Smooth muscle cell (in vitro differentiated cells): Measurements from ENCODE around the gene GTPBP1. TPM values are rescaled to one million over a fixed set of nuclear protein-coding genes. Genes with fewer than 3 reads are reported as not detected.
A peak's percentile ranks its signal among the peaks of the same experiment; 100 is the strongest.

Experiments used
- DNase-seq: peaks from one replicate; lab custom pipeline; 2025; ENCODE audit not compliant: unreplicated experiment; lab: John Stamatoyannopoulos, UW
- H2AFZ ChIP-seq: fragments of 200-600 bp; sonication (generic); 2 replicates; pipeline ENCODE4 v1.6.0; 2016; ENCODE audit warnings: antibody characterized with exemption, low read depth, mild to moderate bottlenecking
- H3F3A ChIP-seq: fragments of 200-600 bp; sonication (generic); 2 replicates; pipeline ENCODE4 v1.6.0; 2017; ENCODE audit warnings: antibody characterized with exemption, low read depth
- H3K27ac ChIP-seq: fragments of 200-600 bp; sonication (generic); 2 replicates; pipeline ENCODE4 v1.5.1; 2016; ENCODE audit warnings: low read depth, mild to moderate bottlenecking
- H3K27me3 ChIP-seq: fragments of 200-600 bp; sonication (generic); 2 replicates; pipeline ENCODE4 v1.6.1; 2016; ENCODE audit warnings: low read depth, mild to moderate bottlenecking
- H3K36me3 ChIP-seq: fragments of 200-600 bp; sonication (generic); 2 replicates; pipeline ENCODE4 v1.5.1; 2016; ENCODE audit warnings: low read depth
- H3K4me1 ChIP-seq: fragments of 200-600 bp; sonication (generic); 2 replicates; pipeline ENCODE4 v1.5.1; 2016; ENCODE audit warnings: low read depth
- H3K4me2 ChIP-seq: fragments of 200-600 bp; sonication (generic); 2 replicates; pipeline ENCODE4 v1.6.0; 2016; ENCODE audit warnings: mild to moderate bottlenecking
- H3K4me3 ChIP-seq: fragments of 200-600 bp; sonication (generic); 2 replicates; pipeline ENCODE4 v1.5.1; 2016; ENCODE audit warnings: mild to moderate bottlenecking
- H3K79me2 ChIP-seq: fragments of 200-600 bp; sonication (generic); 2 replicates; pipeline ENCODE4 v1.6.0; 2016; ENCODE audit warnings: low read depth, mild to moderate bottlenecking
- H3K9ac ChIP-seq: fragments of 200-600 bp; sonication (generic); 2 replicates; pipeline ENCODE4 v1.6.0; 2016; ENCODE audit warnings: low read depth
- H3K9me3 ChIP-seq: fragments of 200-600 bp; sonication (generic); replicated peaks from 2 replicates; pipeline ENCODE4 v1.5.1; 2016; ENCODE audit warnings: low read depth
- H4K20me1 ChIP-seq: fragments of 200-600 bp; sonication (generic); 2 replicates; pipeline ENCODE4 v1.6.0; 2016; ENCODE audit warnings: low read depth
- CTCF ChIP-seq: fragments of 200-600 bp; sonication (generic); IDR thresholded peaks from 2 replicates; pipeline ENCODE4 v1.5.1; 2017; ENCODE audit warnings: borderline replicate concordance, mild to moderate bottlenecking, antibody characterized with exemption; ENCODE audit not compliant: insufficient read depth, poor library complexity, severe bottlenecking
- WGBS: methylation state at CpG from one replicate; pipeline ENCODE4 v1.1.7; 2016; ENCODE audit warnings: low lambda C conversion rate; 5-methylcytosine and 5-hydroxymethylcytosine counted together
- polyA plus RNA-seq: library from polyadenylated mRNA; unstranded; fragments of >200 nt; fragmentation: Nextera tagmentation; extraction: Ambion mirVana; gene quantifications from 2 replicates; pipeline ENCODE4 v1.2.1, GENCODE V29; 2016
- total RNA-seq: library from RNA; depleted of rRNA; stranded (reverse); fragments of >200 nt; gene quantifications from 2 replicates; pipeline ENCODE4 v1.2.3, GENCODE V29; 2014

GTPBP1 gene
- total and polyA plus RNA-seq, 2 experiments from 2014 or later: 23.7 to 25.3 TPM

- H3K9ac ChIP-seq: no peak overlapping the region
Measured at GRCh38 chr22:38696606-38697424, 8.9 kb upstream of the GTPBP1 start.

GRCh38 chr22:38697425-38698089, 8.2 kb upstream of the GTPBP1 start:
- Histone ChIP-seq H3K9me3 (no peaks in the 10 kb centered on the region), H3K4me2 (peak overlapping the region; percentile 88), H3K27ac (peak overlapping the region; percentile 94), H3K36me3 (no peaks in the 10 kb centered on the region), H3K79me2 (peaks cover 78% of the 10 kb centered on the region), H4K20me1 (peaks cover 63% of the 10 kb centered on the region), H3K4me1 (peaks cover 32% of the 10 kb centered on the region), H3K27me3 (no peaks in the 10 kb centered on the region), H3F3A (no peaks in the 10 kb centered on the region), H2AFZ (no peak overlapping the region), H3K4me3 (peak overlapping the region; percentile 96), H3K9ac (no peak overlapping the region)
- WGBS: 77% methylated on average over 8 of the region's 8 CpGs
- TF ChIP-seq CTCF: no peak
- no peak for DNase-seq

More at GRCh38 chr22:38696606-38697424, 8.9 kb upstream of the GTPBP1 start:
- H4K20me1 ChIP-seq: peaks cover 70% of the 10 kb centered on the region
- H3K9me3 ChIP-seq: no peaks in the 10 kb centered on the region
- H3K4me3 ChIP-seq: peak overlapping the region; percentile 96
- H2AFZ ChIP-seq: no peak overlapping the region
- 66% methylated on average over 3 of the region's 3 CpGs for WGBS
- H3K27me3 ChIP-seq: no peaks in the 10 kb centered on the region
- TF ChIP-seq CTCF: no peak
- no peak for DNase-seq
- H3K4me1 ChIP-seq: peaks cover 32% of the 10 kb centered on the region
- peak overlapping the region; percentile 94 for H3K27ac ChIP-seq
- H3K79me2 ChIP-seq: peaks cover 84% of the 10 kb centered on the region
- H3F3A ChIP-seq: no peaks in the 10 kb centered on the region
- no peaks in the 10 kb centered on the region for H3K36me3 ChIP-seq
- peak overlapping the region; percentile 88 for H3K4me2 ChIP-seq

GRCh38 chr22:38698407-38699094, 7.2 kb upstream of the GTPBP1 start:
- Histone ChIP-seq H3K4me2 (peak overlapping the region; percentile 88), H4K20me1 (peaks cover 56% of the 10 kb centered on the region), H2AFZ (no peak overlapping the region), H3K9ac (no peak overlapping the region), H3K27ac (peak overlapping the region; percentile 94), H3K4me3 (peak overlapping the region; percentile 96), H3K9me3 (no peaks in the 10 kb centered on the region), H3K36me3 (no peaks in the 10 kb centered on the region), H3K27me3 (no peaks in the 10 kb centered on the region), H3K79me2 (peaks cover 69% of the 10 kb centered on the region), H3F3A (no peaks in the 10 kb centered on the region), H3K4me1 (peaks cover 32% of the 10 kb centered on the region)
- 97% methylated on average over 13 of the region's 13 CpGs for WGBS
- no peak for TF ChIP-seq CTCF
- no peak for DNase-seq
